HEK293 (cell line): ENCODE results near the gene CLSTN1.
A peak's percentile ranks its signal among the peaks of the same experiment; 100 is the strongest.

Experiments
- CTCF ChIA-PET: fragments of 350-600 bp; formaldehyde crosslinking; extraction: SDS; loops from one replicate; lab custom pipeline; 2021; ENCODE audit warnings: antibody characterized with exemption; lab: Yijun Ruan, JAX
- POLR2A ChIA-PET: fragments of 300-600 bp; formaldehyde crosslinking; extraction: SDS; loops from one replicate; lab custom pipeline; 2020; ENCODE audit warnings: antibody characterized with exemption, inconsistent platforms; lab: Yijun Ruan, JAX
- H3K27ac ChIP-seq: fragments of 200-500 bp; sonication (Bioruptor generic); 2 replicates; pipeline ENCODE4 v1.5.1; 2014; ENCODE audit warnings: low read depth, low read length, control low read depth, inconsistent platforms; ENCODE audit errors: extremely low read depth
- H3K36me3 ChIP-seq, 2 experiments: fragments of 200-500 bp in 1 of 2; sonication (Bioruptor generic) in 1 of 2; 1 replicate in 1 of 2; 2 replicates in 1 of 2; pipeline ENCODE4 v1.5.1; 2014 to 2017; ENCODE audit warnings: inconsistent platforms in 2 of 2, low read length in 2 of 2; ENCODE audit not compliant: control insufficient read depth in 2 of 2, insufficient read depth in 1 of 2
- H3K4me1 ChIP-seq: fragments of 200-500 bp; sonication (Bioruptor generic); 2 replicates; pipeline ENCODE4 v1.5.1; 2014; ENCODE audit warnings: mild to moderate bottlenecking, low read length, inconsistent platforms; ENCODE audit not compliant: control insufficient read depth, insufficient read depth
- H3K4me3 ChIP-seq: 2 replicates; pipeline ENCODE4 v1.5.1; 2011; ENCODE audit warnings: low read depth, mild to moderate bottlenecking, control low read depth, low read length, moderate library complexity
- H3K9me3 ChIP-seq: fragments of 200-500 bp; sonication (Bioruptor generic); 2 replicates; pipeline ENCODE4 v1.5.1; 2014; ENCODE audit warnings: low read depth, low read length, inconsistent platforms; ENCODE audit not compliant: control insufficient read depth, insufficient read depth
- GFI1B ChIP-seq: fragments of 450-650 bp; formaldehyde crosslinking; IDR thresholded peaks from 2 replicates; pipeline ENCODE4 v1.5.1; 2016; ENCODE audit warnings: missing biosample characterization, missing genetic modification characterization
- MEIS1 ChIP-seq: sonication (generic); formaldehyde crosslinking; IDR thresholded peaks from 2 replicates; pipeline ENCODE4 v1.8.1; 2022; ENCODE audit warnings: missing genetic modification reagents, mild to moderate bottlenecking, borderline replicate concordance
- MZF1 ChIP-seq: fragments of 450-650 bp; formaldehyde crosslinking; IDR thresholded peaks from 2 replicates; pipeline ENCODE4 v1.5.1; 2017; ENCODE audit warnings: missing biosample characterization, missing genetic modification characterization, borderline replicate concordance
- REPIN1 ChIP-seq: fragments of 450-650 bp; formaldehyde crosslinking; IDR thresholded peaks from 2 replicates; pipeline ENCODE4 v1.5.1; 2017; ENCODE audit warnings: missing biosample characterization, missing genetic modification characterization, low read depth
- SALL2 ChIP-seq: fragments of 450-650 bp; formaldehyde crosslinking; IDR thresholded peaks from 2 replicates; pipeline ENCODE4 v1.5.0; 2017; ENCODE audit warnings: missing biosample characterization, mild to moderate bottlenecking, missing genetic modification characterization, borderline replicate concordance
- ZBTB20 ChIP-seq: fragments of 450-650 bp; formaldehyde crosslinking; IDR thresholded peaks from 2 replicates; pipeline ENCODE4 v1.5.1; 2016; ENCODE audit warnings: missing biosample characterization, missing genetic modification characterization
- ZNF114 ChIP-seq: fragments of 450-650 bp; formaldehyde crosslinking; IDR thresholded peaks from 2 replicates; pipeline ENCODE4 v1.5.0; 2017; ENCODE audit warnings: missing biosample characterization, missing genetic modification characterization
- ZNF157 ChIP-seq: fragments of 450-650 bp; formaldehyde crosslinking; IDR thresholded peaks from 2 replicates; pipeline ENCODE4 v1.5.1; 2016; ENCODE audit warnings: missing biosample characterization, missing genetic modification characterization
- ZNF223 ChIP-seq: fragments of 450-650 bp; formaldehyde crosslinking; IDR thresholded peaks from 2 replicates; pipeline ENCODE4 v1.5.1; 2016; ENCODE audit warnings: missing biosample characterization, missing genetic modification characterization
- ZNF266 ChIP-seq: fragments of 450-650 bp; formaldehyde crosslinking; IDR thresholded peaks from 2 replicates; pipeline ENCODE4 v1.5.1; 2016; ENCODE audit warnings: missing biosample characterization, missing genetic modification characterization, low read depth
- ZNF335 ChIP-seq: fragments of 450-650 bp; formaldehyde crosslinking; conservative IDR thresholded peaks from 2 replicates; pipeline ENCODE4 v1.5.1; 2016; ENCODE audit warnings: missing biosample characterization, missing genetic modification characterization
- ZNF354C ChIP-seq: fragments of 450-650 bp; formaldehyde crosslinking; IDR thresholded peaks from 2 replicates; pipeline ENCODE4 v1.5.1; 2016; ENCODE audit warnings: missing biosample characterization, missing genetic modification characterization, low read depth, borderline replicate concordance
- ZNF391 ChIP-seq: fragments of 450-650 bp; formaldehyde crosslinking; IDR thresholded peaks from 2 replicates; pipeline ENCODE4 v1.5.1; 2016; ENCODE audit warnings: low read depth, missing biosample characterization, missing genetic modification characterization, borderline replicate concordance
- ZNF561 ChIP-seq: fragments of 450-650 bp; IDR thresholded peaks from 2 replicates; pipeline ENCODE4 v1.5.1; 2018; ENCODE audit warnings: missing biosample characterization, missing genetic modification characterization, borderline replicate concordance
- ZNF654 ChIP-seq: fragments of 450-650 bp; formaldehyde crosslinking; IDR thresholded peaks from 2 replicates; pipeline ENCODE4 v1.5.1; 2016; ENCODE audit warnings: low read depth, missing biosample characterization, missing genetic modification characterization
- ZNF660 ChIP-seq: fragments of 450-650 bp; IDR thresholded peaks from 2 replicates; pipeline ENCODE4 v1.5.1; 2018; ENCODE audit warnings: missing biosample characterization, mild to moderate bottlenecking, missing genetic modification characterization
- ZNF670 ChIP-seq: fragments of 450-650 bp; formaldehyde crosslinking; IDR thresholded peaks from 2 replicates; pipeline ENCODE4 v1.5.1; 2016; ENCODE audit warnings: missing biosample characterization, missing genetic modification characterization, low read depth
- ZNF785 ChIP-seq: fragments of 450-650 bp; formaldehyde crosslinking; IDR thresholded peaks from 2 replicates; pipeline ENCODE4 v1.5.1; 2016; ENCODE audit warnings: missing biosample characterization, missing genetic modification characterization
- TF ChIP-seq, protein P1 (sequence below): fragments of 450-650 bp; formaldehyde crosslinking; IDR thresholded peaks from 2 replicates; pipeline ENCODE4 v1.5.1; 2016; ENCODE audit warnings: missing biosample characterization, missing genetic modification characterization
- TF ChIP-seq, protein P2 (sequence below): fragments of 450-650 bp; formaldehyde crosslinking; IDR thresholded peaks from 2 replicates; pipeline ENCODE4 v1.5.1; 2016; ENCODE audit warnings: missing biosample characterization, missing genetic modification characterization, low read depth
- TF ChIP-seq, protein P3 (sequence below): fragments of 450-650 bp; formaldehyde crosslinking; IDR thresholded peaks from 2 replicates; pipeline ENCODE4 v1.5.1; 2016; ENCODE audit warnings: missing biosample characterization, missing genetic modification characterization
- TF ChIP-seq, protein P4 (sequence below): fragments of 450-650 bp; IDR thresholded peaks from 2 replicates; pipeline ENCODE4 v1.5.1; 2018; ENCODE audit warnings: missing biosample characterization, mild to moderate bottlenecking, missing genetic modification characterization
- TF ChIP-seq, protein P5 (sequence below): fragments of 450-650 bp; formaldehyde crosslinking; IDR thresholded peaks from 2 replicates; pipeline ENCODE4 v1.5.1; 2016; ENCODE audit warnings: missing biosample characterization, missing genetic modification characterization, borderline replicate concordance

The CLSTN1 gene

DNA sequence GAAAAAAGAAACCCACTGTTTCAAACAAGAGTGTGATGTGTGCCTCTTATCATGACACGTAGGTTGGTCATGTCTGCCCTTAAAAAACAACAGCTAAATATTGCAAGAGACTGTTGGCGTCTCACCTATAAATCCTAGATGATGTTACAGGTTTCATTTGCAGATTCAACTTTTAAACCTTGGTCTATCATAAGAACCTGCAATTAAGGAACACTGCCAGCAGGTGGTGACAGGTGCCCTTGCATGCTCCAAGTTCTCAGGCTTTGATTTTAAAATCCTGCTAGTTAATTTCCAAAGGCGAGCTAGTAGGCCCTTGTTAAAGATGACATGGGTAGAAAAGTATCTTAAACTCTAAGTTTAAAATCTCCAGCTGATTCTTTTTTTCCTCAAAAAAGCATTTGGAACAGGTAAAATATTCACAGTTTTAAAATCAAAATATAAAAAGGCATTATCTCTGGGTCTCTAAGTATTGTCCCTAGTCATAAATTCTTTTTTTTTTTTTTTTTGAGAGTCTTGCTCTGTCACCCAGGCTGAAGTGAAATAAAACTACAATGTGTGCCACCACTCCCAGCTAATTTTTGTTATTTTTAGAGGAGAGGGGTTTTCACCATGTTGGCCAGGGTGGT is 39.1 kb downstream of the CLSTN1 start:
- no peaks in the 10 kb centered on the region for H3K36me3 ChIP-seq
- H3K9me3 ChIP-seq: no peaks in the 10 kb centered on the region
- H3K4me3 ChIP-seq: no peak overlapping the region
- CTCF ChIA-PET: interaction anchor here (0.6 to 4.6 kb wide), 47 partner anchors 9 to 1538 kb away, joined by 3 to 135 read pairs (median 4); no protein-coding TSS in a partner anchor
- 0 out of 2 replicates have a peak, but pooled peaks cover 3% of the 10 kb centered on the region for H3K4me1 ChIP-seq
- H3K27ac ChIP-seq: no peak overlapping the region
- POLR2A ChIA-PET: interaction anchor here (1.4 kb wide), 1 partner anchor 84 kb away, joined by 4 read pairs; no protein-coding TSS in a partner anchor
- TF ChIP-seq, protein P1, sequence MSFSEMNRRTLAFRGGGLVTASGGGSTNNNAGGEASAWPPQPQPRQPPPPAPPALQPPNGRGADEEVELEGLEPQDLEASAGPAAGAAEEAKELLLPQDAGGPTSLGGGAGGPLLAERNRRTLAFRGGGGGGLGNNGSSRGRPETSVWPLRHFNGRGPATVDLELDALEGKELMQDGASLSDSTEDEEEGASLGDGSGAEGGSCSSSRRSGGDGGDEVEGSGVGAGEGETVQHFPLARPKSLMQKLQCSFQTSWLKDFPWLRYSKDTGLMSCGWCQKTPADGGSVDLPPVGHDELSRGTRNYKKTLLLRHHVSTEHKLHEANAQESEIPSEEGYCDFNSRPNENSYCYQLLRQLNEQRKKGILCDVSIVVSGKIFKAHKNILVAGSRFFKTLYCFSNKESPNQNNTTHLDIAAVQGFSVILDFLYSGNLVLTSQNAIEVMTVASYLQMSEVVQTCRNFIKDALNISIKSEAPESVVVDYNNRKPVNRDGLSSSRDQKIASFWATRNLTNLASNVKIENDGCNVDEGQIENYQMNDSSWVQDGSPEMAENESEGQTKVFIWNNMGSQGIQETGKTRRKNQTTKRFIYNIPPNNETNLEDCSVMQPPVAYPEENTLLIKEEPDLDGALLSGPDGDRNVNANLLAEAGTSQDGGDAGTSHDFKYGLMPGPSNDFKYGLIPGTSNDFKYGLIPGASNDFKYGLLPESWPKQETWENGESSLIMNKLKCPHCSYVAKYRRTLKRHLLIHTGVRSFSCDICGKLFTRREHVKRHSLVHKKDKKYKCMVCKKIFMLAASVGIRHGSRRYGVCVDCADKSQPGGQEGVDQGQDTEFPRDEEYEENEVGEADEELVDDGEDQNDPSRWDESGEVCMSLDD (tag by site-specific recombination): no peak
- TF ChIP-seq REPIN1 (no peak), ZNF391 (no peak), ZNF354C (tag by site-specific recombination) (no peak), GFI1B (tag by site-specific recombination) (0 out of 2 replicates have a peak, but pooled peaks have one; percentile 31), ZNF654 (tag by site-specific recombination) (peak; percentile 70), ZBTB20 (no peak), ZNF223 (tag by site-specific recombination) (no peak), ZNF561 (tag by site-specific recombination) (no peak), SALL2 (no peak), ZNF266 (tag by site-specific recombination) (no peak), ZNF785 (no peak), MZF1 (tag by site-specific recombination) (no peak), ZNF335 (tag by site-specific recombination) (0 out of 2 replicates have a peak, but pooled peaks have one; percentile 23), ZNF114 (no peak), ZNF670 (tag by site-specific recombination) (no peak), ZNF157 (tag by site-specific recombination) (no peak), ZNF660 (tag by site-specific recombination) (peak; percentile 29; the same call in 1 of the 2 replicates), MEIS1 (CRISPR knock-in tag) (no peak)
- TF ChIP-seq, protein P2, sequence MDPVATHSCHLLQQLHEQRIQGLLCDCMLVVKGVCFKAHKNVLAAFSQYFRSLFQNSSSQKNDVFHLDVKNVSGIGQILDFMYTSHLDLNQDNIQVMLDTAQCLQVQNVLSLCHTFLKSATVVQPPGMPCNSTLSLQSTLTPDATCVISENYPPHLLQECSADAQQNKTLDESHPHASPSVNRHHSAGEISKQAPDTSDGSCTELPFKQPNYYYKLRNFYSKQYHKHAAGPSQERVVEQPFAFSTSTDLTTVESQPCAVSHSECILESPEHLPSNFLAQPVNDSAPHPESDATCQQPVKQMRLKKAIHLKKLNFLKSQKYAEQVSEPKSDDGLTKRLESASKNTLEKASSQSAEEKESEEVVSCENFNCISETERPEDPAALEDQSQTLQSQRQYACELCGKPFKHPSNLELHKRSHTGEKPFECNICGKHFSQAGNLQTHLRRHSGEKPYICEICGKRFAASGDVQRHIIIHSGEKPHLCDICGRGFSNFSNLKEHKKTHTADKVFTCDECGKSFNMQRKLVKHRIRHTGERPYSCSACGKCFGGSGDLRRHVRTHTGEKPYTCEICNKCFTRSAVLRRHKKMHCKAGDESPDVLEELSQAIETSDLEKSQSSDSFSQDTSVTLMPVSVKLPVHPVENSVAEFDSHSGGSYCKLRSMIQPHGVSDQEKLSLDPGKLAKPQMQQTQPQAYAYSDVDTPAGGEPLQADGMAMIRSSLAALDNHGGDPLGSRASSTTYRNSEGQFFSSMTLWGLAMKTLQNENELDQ (tag by site-specific recombination): no peak
- TF ChIP-seq, protein P3, sequence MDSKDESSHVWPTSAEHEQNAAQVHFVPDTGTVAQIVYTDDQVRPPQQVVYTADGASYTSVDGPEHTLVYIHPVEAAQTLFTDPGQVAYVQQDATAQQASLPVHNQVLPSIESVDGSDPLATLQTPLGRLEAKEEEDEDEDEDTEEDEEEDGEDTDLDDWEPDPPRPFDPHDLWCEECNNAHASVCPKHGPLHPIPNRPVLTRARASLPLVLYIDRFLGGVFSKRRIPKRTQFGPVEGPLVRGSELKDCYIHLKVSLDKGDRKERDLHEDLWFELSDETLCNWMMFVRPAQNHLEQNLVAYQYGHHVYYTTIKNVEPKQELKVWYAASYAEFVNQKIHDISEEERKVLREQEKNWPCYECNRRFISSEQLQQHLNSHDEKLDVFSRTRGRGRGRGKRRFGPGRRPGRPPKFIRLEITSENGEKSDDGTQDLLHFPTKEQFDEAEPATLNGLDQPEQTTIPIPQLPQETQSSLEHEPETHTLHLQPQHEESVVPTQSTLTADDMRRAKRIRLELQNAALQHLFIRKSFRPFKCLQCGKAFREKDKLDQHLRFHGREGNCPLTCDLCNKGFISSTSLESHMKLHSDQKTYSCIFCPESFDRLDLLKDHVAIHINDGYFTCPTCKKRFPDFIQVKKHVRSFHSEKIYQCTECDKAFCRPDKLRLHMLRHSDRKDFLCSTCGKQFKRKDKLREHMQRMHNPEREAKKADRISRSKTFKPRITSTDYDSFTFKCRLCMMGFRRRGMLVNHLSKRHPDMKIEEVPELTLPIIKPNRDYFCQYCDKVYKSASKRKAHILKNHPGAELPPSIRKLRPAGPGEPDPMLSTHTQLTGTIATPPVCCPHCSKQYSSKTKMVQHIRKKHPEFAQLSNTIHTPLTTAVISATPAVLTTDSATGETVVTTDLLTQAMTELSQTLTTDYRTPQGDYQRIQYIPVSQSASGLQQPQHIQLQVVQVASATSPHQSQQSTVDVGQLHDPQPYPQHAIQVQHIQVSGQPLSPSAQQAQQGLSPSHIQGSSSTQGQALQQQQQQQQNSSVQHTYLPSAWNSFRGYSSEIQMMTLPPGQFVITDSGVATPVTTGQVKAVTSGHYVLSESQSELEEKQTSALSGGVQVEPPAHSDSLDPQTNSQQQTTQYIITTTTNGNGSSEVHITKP (tag by site-specific recombination): no peak
- TF ChIP-seq, protein P4, sequence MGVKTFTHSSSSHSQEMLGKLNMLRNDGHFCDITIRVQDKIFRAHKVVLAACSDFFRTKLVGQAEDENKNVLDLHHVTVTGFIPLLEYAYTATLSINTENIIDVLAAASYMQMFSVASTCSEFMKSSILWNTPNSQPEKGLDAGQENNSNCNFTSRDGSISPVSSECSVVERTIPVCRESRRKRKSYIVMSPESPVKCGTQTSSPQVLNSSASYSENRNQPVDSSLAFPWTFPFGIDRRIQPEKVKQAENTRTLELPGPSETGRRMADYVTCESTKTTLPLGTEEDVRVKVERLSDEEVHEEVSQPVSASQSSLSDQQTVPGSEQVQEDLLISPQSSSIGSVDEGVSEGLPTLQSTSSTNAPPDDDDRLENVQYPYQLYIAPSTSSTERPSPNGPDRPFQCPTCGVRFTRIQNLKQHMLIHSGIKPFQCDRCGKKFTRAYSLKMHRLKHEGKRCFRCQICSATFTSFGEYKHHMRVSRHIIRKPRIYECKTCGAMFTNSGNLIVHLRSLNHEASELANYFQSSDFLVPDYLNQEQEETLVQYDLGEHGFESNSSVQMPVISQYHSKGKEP: 0 out of 2 replicates have a peak, but pooled peaks have one; percentile 30
- TF ChIP-seq, protein P5, sequence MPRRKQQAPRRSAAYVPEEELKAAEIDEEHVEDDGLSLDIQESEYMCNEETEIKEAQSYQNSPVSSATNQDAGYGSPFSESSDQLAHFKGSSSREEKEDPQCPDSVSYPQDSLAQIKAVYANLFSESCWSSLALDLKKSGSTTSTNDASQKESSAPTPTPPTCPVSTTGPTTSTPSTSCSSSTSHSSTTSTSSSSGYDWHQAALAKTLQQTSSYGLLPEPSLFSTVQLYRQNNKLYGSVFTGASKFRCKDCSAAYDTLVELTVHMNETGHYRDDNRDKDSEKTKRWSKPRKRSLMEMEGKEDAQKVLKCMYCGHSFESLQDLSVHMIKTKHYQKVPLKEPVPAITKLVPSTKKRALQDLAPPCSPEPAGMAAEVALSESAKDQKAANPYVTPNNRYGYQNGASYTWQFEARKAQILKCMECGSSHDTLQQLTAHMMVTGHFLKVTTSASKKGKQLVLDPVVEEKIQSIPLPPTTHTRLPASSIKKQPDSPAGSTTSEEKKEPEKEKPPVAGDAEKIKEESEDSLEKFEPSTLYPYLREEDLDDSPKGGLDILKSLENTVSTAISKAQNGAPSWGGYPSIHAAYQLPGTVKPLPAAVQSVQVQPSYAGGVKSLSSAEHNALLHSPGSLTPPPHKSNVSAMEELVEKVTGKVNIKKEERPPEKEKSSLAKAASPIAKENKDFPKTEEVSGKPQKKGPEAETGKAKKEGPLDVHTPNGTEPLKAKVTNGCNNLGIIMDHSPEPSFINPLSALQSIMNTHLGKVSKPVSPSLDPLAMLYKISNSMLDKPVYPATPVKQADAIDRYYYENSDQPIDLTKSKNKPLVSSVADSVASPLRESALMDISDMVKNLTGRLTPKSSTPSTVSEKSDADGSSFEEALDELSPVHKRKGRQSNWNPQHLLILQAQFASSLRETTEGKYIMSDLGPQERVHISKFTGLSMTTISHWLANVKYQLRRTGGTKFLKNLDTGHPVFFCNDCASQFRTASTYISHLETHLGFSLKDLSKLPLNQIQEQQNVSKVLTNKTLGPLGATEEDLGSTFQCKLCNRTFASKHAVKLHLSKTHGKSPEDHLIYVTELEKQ: no peak
